ENCODE measurements around the gene KCNH6. TPM values are rescaled to one million over a fixed set of nuclear protein-coding genes. Genes with fewer than 3 reads are reported as not detected.

Gene KCNH6
- total RNA-seq, 4 donors from 2014 or later = not detected

DNA sequence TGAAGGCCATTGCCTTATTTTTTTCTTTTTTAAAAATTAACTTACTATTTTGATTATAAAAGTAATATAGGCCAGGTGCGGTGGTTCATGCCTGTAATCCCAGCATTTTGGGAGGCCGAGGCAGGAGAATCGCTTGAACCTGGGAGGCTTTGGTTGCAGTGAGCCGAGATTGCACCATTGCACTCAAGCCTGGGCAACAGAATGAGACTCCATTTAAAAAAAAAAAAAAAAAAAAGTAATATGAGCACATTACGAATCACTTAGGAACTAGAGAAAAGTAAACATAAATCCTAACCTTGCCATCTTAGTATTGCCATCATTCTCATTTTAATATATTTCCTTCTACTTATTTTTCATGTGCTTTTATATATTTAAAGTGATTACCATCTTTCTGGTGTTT is 64.6 kb downstream of the KCNH6 start:
- intact Hi-C loops (cut with DNase I; ENCODE audit: low total_unique reads) = no loop called here
- Histone ChIP-seq H3K4me3 (no peak overlapping the region), H3K27ac (no peak overlapping the region), H3K36me3 (no peaks in the 10 kb centered on the region), H3K9me3 (no peaks in the 10 kb centered on the region), H3K27me3 (no peaks in the 10 kb centered on the region), H3K4me1 (no peaks in the 10 kb centered on the region)
- no peak for DNase-seq
- TF ChIP-seq POLR2A (IDR thresholded peaks at IDR 0.05) = no peak
- TF ChIP-seq, protein P1, sequence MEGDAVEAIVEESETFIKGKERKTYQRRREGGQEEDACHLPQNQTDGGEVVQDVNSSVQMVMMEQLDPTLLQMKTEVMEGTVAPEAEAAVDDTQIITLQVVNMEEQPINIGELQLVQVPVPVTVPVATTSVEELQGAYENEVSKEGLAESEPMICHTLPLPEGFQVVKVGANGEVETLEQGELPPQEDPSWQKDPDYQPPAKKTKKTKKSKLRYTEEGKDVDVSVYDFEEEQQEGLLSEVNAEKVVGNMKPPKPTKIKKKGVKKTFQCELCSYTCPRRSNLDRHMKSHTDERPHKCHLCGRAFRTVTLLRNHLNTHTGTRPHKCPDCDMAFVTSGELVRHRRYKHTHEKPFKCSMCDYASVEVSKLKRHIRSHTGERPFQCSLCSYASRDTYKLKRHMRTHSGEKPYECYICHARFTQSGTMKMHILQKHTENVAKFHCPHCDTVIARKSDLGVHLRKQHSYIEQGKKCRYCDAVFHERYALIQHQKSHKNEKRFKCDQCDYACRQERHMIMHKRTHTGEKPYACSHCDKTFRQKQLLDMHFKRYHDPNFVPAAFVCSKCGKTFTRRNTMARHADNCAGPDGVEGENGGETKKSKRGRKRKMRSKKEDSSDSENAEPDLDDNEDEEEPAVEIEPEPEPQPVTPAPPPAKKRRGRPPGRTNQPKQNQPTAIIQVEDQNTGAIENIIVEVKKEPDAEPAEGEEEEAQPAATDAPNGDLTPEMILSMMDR (IDR thresholded peaks at IDR 0.05) = no peak

DNA sequence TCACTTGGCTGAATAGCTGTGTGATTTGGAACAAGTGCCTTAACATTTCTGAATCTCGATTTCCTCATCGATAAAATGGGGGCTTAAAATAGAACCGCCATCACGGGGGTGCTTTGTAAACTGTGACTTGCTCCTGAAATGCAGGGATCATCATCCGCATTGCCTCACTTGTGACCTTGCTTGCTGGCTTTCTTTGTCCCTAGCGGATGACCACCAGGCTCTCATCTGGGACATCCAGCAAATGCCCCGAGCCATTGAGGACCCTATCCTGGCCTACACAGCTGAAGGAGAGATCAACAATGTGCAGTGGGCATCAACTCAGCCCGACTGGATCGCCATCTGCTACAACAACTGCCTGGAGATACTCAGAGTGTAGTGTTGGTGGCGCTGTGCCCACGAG is 65.6 kb downstream of the KCNH6 start:
- Histone ChIP-seq H3K4me3 (no peak overlapping the region), H3K9me3 (no peaks in the 10 kb centered on the region), H3K27me3 (no peaks in the 10 kb centered on the region), H3K4me1 (no peaks in the 10 kb centered on the region), H3K27ac (no peak overlapping the region), H3K36me3 (no peaks in the 10 kb centered on the region)
- no peak for DNase-seq
- intact Hi-C loops (cut with DNase I; ENCODE audit: low total_unique reads) = no loop called here
- no peak for TF ChIP-seq POLR2A (IDR thresholded peaks at IDR 0.05)

DNA sequence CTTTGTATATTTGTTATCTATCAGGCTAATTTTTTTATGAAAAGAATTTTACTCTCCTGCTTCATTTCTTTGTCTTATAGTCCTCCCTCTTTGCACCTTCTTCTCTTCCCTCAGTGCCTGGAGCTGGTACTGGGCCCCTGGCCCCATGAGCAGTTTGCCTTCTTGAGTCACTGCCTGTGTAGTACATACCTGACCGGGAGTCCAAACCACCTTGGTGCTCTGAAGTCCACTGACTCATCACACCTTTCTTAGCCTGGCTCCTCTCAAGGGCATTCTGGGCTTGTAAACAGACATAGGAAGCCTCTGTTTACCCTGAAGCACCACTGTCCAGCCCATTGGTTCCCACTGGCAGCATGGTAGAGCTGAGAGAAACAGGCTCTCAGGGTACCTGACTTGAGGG is 66.5 kb downstream of the KCNH6 start:
- Histone ChIP-seq H3K27me3 (no peaks in the 10 kb centered on the region), H3K9me3 (no peaks in the 10 kb centered on the region), H3K4me3 (no peak overlapping the region), H3K4me1 (no peaks in the 10 kb centered on the region), H3K27ac (no peak overlapping the region), H3K36me3 (no peaks in the 10 kb centered on the region)
- no peak for DNase-seq
- no peak for TF ChIP-seq POLR2A (IDR thresholded peaks at IDR 0.05)
- TF ChIP-seq, protein P1 (IDR thresholded peaks at IDR 0.05) = no peak
- intact Hi-C loops (cut with DNase I; ENCODE audit: low total_unique reads) = no loop called here

DNA sequence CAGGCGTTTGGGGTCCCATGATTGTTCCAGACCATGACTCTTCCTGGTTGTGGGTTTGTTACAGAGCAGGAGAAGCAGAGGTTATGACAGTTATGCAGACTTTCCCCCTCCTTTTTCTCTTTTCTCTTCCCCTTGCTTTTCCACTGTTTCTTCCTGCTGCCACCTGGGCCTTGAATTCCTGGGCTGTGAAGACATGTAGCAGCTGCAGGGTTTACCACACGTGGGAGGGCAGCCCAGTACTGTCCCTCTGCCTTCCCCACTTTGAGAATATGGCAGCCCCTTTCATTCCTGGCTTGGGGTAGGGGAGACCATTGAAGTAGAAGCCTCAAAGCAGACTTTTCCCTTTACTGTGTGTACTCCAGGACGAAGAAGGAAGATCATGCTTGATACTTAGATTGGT is 69.6 kb downstream of the KCNH6 start:
- H3K27ac ChIP-seq = no peak overlapping the region
- no peak for DNase-seq
- intact Hi-C loops (cut with DNase I; ENCODE audit: low total_unique reads) = no loop called here
- no peak overlapping the region for H3K4me3 ChIP-seq
- H3K36me3 ChIP-seq = no peaks in the 10 kb centered on the region
- TF ChIP-seq POLR2A (IDR thresholded peaks at IDR 0.05) = no peak
- TF ChIP-seq, protein P1 (IDR thresholded peaks at IDR 0.05) = no peak
- no peaks in the 10 kb centered on the region for H3K27me3 ChIP-seq
- no peaks in the 10 kb centered on the region for H3K4me1 ChIP-seq
- no peaks in the 10 kb centered on the region for H3K9me3 ChIP-seq

DNA sequence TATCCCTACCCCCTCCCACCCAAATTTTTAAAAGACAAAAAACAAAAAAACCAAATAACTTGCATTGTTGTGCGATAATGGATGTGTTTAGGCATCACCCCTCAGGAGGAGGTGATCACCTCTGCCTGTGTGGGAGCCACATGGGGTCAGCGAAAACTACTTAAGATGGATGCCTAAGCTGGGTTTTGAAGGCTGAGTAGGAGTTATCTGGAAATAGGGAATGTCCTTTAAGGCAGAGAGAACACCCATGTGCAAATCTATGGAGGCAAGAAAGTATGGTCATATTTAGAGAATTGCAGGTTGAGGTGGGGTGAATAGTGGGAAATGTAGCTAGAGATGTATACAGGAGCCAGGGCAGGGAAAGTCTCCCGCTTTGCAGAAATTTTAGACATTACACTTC is 72.0 kb downstream of the KCNH6 start:
- no peak for TF ChIP-seq POLR2A (IDR thresholded peaks at IDR 0.05)
- TF ChIP-seq, protein P1 (IDR thresholded peaks at IDR 0.05) = no peak
- H3K9me3 ChIP-seq = no peaks in the 10 kb centered on the region
- intact Hi-C loops (cut with DNase I; ENCODE audit: low total_unique reads) = no loop called here
- H3K4me3 ChIP-seq = no peak overlapping the region
- no peak overlapping the region for H3K27ac ChIP-seq
- H3K27me3 ChIP-seq = no peaks in the 10 kb centered on the region
- no peak for DNase-seq
- H3K4me1 ChIP-seq = no peaks in the 10 kb centered on the region
- no peaks in the 10 kb centered on the region for H3K36me3 ChIP-seq

Small RNA genes within 50 kb of the gene (small RNA-seq; reads per million reads assigned to genes)
- not detected for gene RNU6-288P

Other genes starting within 250 kb of the KCNH6 start
- 10 to 100 TPM; 15.0 to 19.5 (median 16.5) TPM for gene CYB561, start 77.1 kb upstream of the KCNH6 start, total RNA-seq
- gene ACE, start 46.3 kb upstream of the KCNH6 start, total RNA-seq = 10 to 100 TPM in 1 of 4 donors, 1 to 10 TPM in 1, under 1 TPM in 1, not detected in 1; 0.77 to 27.4 (median 7.9) TPM
- 10 to 100 TPM in 3 of 4 donors, 1 to 10 TPM in 1; 5.6 to 51.1 (median 25.1) TPM for gene DCAF7, start 27.1 kb downstream of the KCNH6 start, total RNA-seq
- 10 to 100 TPM in 2 of 4 donors, 1 to 10 TPM in 2; 4.1 to 13.0 (median 8.4) TPM for gene TACO1, start 77.5 kb downstream of the KCNH6 start, total RNA-seq
- gene MAP3K3, start 99.1 kb downstream of the KCNH6 start, total RNA-seq = 10 to 100 TPM; 31.5 to 63.0 (median 56.3) TPM
- 10 to 100 TPM in 3 of 4 donors, 1 to 10 TPM in 1; 3.8 to 23.2 (median 11.8) TPM for gene LIMD2, start 176.8 kb downstream of the KCNH6 start, total RNA-seq
- 10 to 100 TPM; 14.1 to 60.9 (median 27.9) TPM for gene STRADA, start 218.4 kb downstream of the KCNH6 start, total RNA-seq